GM12891 (cell line): ENCODE results near the gene KRT31.

ENCODE experiments used
- POLR2A ChIP-seq: IDR thresholded peaks from 2 replicates; pipeline ENCODE4 v1.6.1; 2011; ENCODE audit warnings: low read depth, low read length, control low read depth
- POLR2AphosphoS5 ChIP-seq: IDR thresholded peaks from 2 replicates; pipeline ENCODE4 v1.6.1; 2011; ENCODE audit warnings: low read depth, low read length, control low read depth
- SPI1 ChIP-seq: IDR thresholded peaks from 2 replicates; pipeline ENCODE4 v1.6.1; 2011; ENCODE audit warnings: low read depth, low read length, control low read depth
- TAF1 ChIP-seq: IDR thresholded peaks from 2 replicates; pipeline ENCODE4 v1.6.1; 2011; ENCODE audit warnings: low read depth, low read length, control low read depth

GRCh38 chr17:41416479-41416878 is 19.1 kb upstream of the KRT31 start:
- no peak for TF ChIP-seq POLR2A
- no peak for TF ChIP-seq TAF1
- TF ChIP-seq POLR2AphosphoS5 = no peak
- no peak for TF ChIP-seq SPI1
